Left lung (tissue), 10 donors: ENCODE results near the gene TUBA3E. TPM values are rescaled to one million over a fixed set of nuclear protein-coding genes. Genes with fewer than 3 reads are reported as not detected.
"Not testable (repeated sequence)": the region's sequence is repeated elsewhere in the genome, so short reads cannot be mapped to it uniquely, and the experiment has no call there.

ENCODE experiments used
- ATAC-seq: fragments of 200-7000 bp; cut with Tn5 transposase; one replicate; pipeline ENCODE4 v1.9.1; 2020; ENCODE audit warnings: moderate library complexity
- DNase-seq, 4 donors: peaks; one replicate each; pipeline ENCODE4 v3.0.0-alpha.2; 2013 to 2020
- H3K27ac ChIP-seq, 2 donors: fragments of 200-600 bp; sonication (generic) in 1 of 2; one replicate each; pipeline versions ENCODE4 v1.5.0 to v1.8.0; 2020 to 2021
- H3K27me3 ChIP-seq, 2 donors: fragments of 200-600 bp; sonication (generic) in 1 of 2; one replicate each; pipeline versions ENCODE4 v1.5.0 to v1.8.0; 2020 to 2021
- H3K36me3 ChIP-seq, 2 donors: fragments of 200-600 bp; sonication (generic) in 1 of 2; one replicate each; pipeline versions ENCODE4 v1.5.0 to v1.8.0; 2020 to 2021
- H3K4me1 ChIP-seq, 2 donors: fragments of 200-600 bp; one replicate each; pipeline ENCODE4 v1.8.0; 2021
- H3K4me3 ChIP-seq, 2 donors: fragments of 200-600 bp; sonication (generic) in 1 of 2; one replicate each; pipeline versions ENCODE4 v1.5.0 to v1.8.0; 2020 to 2021; ENCODE audit warnings: mild to moderate bottlenecking in 1 of 2
- H3K9me3 ChIP-seq, 2 donors: fragments of 200-600 bp; sonication (generic) in 1 of 2; one replicate each; pipeline versions ENCODE4 v1.5.0 to v1.8.0; 2020 to 2021
- CTCF ChIP-seq, 2 donors: fragments of 200-600 bp; sonication (generic) in 1 of 2; IDR thresholded peaks; one replicate each; pipeline versions ENCODE4 v1.5.0 to v1.8.0; 2021; ENCODE audit warnings: antibody characterized with exemption in 2 of 2
- intact Hi-C, 2 donors: fragments of 100-400 bp; cut with DNase I; formaldehyde crosslinking; loops; one replicate each; pipeline versions ENCODE4 v1.11.2 to v1.14.2; 2022
- polyA plus RNA-seq, 6 donors: library from polyadenylated mRNA; unstranded; fragments of 120-200 nt; gene quantifications; one replicate each; pipeline ENCODE4 v1.2.1, GENCODE V29; 2013; ENCODE audit not compliant: insufficient read length in 6 of 6
- total RNA-seq, 2 donors: library from RNA; stranded (reverse); fragmentation: NEBNext Ultra II Directional; extraction: Animal tissue kit (Norgen Biotek cat#: 25700); gene quantifications; one replicate each; pipeline ENCODE4 v1.2.1, GENCODE V29; 2021
- donor health status: DM: no; HTN: yes; CAD: no.
- donor health status: DM: no; HTN: no; CAD: no.

TUBA3E gene
- total and polyA plus RNA-seq, 8 donors, result 0.14 to 0.20 TPM; not detected in 6

GRCh38 chr2:130150181-130151144 is 47.8 kb downstream of the TUBA3E start:
- Histone ChIP-seq H3K36me3 (peaks cover 0 to 42% of the 10 kb centered on the region in 2 donors), H3K9me3 (no peaks in the 10 kb centered on the region), H3K27ac (no peak overlapping the region), H3K4me3 (no peak overlapping the region), H3K27me3 (peaks cover 0 to 21% of the 10 kb centered on the region in 2 donors), H3K4me1 (no peaks in the 10 kb centered on the region)
- peak in 1 of 4 donors; percentile 72 for DNase-seq
- TF ChIP-seq CTCF (IDR thresholded peaks at IDR 0.05), result no peak
- intact Hi-C loops, result no loop called here
- ATAC-seq, result no peak

GRCh38 chr2:130148515-130148914 is 49.7 kb downstream of the TUBA3E start:
- H3K27ac ChIP-seq, DNase-seq, H3K9me3 ChIP-seq, ATAC-seq, H3K4me3 ChIP-seq, intact Hi-C loops, H3K4me1 ChIP-seq: not testable (repeated sequence)
- peaks cover 0 to 22% of the 10 kb centered on the region in 2 donors for H3K36me3 ChIP-seq
- peaks cover 0 to 40% of the 10 kb centered on the region in 2 donors for H3K27me3 ChIP-seq

- intact Hi-C loops, H3K9me3 ChIP-seq, H3K36me3 ChIP-seq, H3K4me1 ChIP-seq, H3K27ac ChIP-seq: not testable (repeated sequence)
- peak in 3 of 4 donors; percentile 14 to 69 (median 43) for DNase-seq
- peak; percentile 90 for ATAC-seq
- Histone ChIP-seq H3K27me3 (peaks cover 0 to 54% of the 10 kb centered on the region in 2 donors), H3K4me3 (peak within 1 kb of the TSS; percentile 5 to 17)
Measured at GRCh38 chr2:130145006-130145414, 53.2 kb downstream of the TUBA3E start, which contains the start of gene CCDC74B. TSS of gene CCDC74B (minus strand) at chr2:130145112. CDS start at chr2:130144996, 116 bp downstream.

GRCh38 chr2:130143266-130144039 is 54.8 kb downstream of the TUBA3E start:
- H3K27ac ChIP-seq, H3K4me1 ChIP-seq, ATAC-seq, H3K4me3 ChIP-seq, H3K9me3 ChIP-seq, H3K36me3 ChIP-seq, intact Hi-C loops: not testable (repeated sequence)
- peaks cover 0 to 54% of the 10 kb centered on the region in 2 donors for H3K27me3 ChIP-seq
- DNase-seq, result peak in 1 of 4 donors; percentile 41

GRCh38 chr2:130142396-130143265 is 55.6 kb downstream of the TUBA3E start:
- H3K27ac ChIP-seq, H3K36me3 ChIP-seq, intact Hi-C loops, ATAC-seq, H3K4me3 ChIP-seq, H3K4me1 ChIP-seq, H3K9me3 ChIP-seq: not testable (repeated sequence)
- peaks cover 0 to 54% of the 10 kb centered on the region in 2 donors for H3K27me3 ChIP-seq
- DNase-seq, result peak in 1 of 4 donors; percentile 29

Other genes starting within 250 kb of the TUBA3E start
- not detected for gene RAB6C, start 218.8 kb downstream of the TUBA3E start, total RNA-seq
- under 1 TPM; 0.09 to 0.78 (median 0.26) TPM for gene RAB6C, start 218.8 kb downstream of the TUBA3E start, polyA plus RNA-seq
- not detected for gene POTEF, start 69.2 kb downstream of the TUBA3E start, total RNA-seq
- under 1 TPM in 5 of 6 donors, not detected in 1; 0.06 to 0.47 (median 0.17) TPM for gene POTEF, start 69.2 kb downstream of the TUBA3E start, polyA plus RNA-seq
- gene CCDC74B, start 53.3 kb downstream of the TUBA3E start, total RNA-seq, result 1 to 10 TPM; 1.1 to 2.4 TPM
- 1 to 10 TPM; 3.0 to 5.0 (median 4.2) TPM for gene CCDC74B, start 53.3 kb downstream of the TUBA3E start, polyA plus RNA-seq
- gene SMPD4, start 16.8 kb downstream of the TUBA3E start, total RNA-seq, result 10 to 100 TPM; 37.9 to 44.8 TPM
- gene SMPD4, start 16.8 kb downstream of the TUBA3E start, polyA plus RNA-seq, result 10 to 100 TPM; 60.7 to 82.4 (median 63.7) TPM
- gene MZT2B, start 16.2 kb downstream of the TUBA3E start, total RNA-seq, result 100 to 1,000 TPM; 151 to 178 TPM
- 100 to 1,000 TPM in 3 of 6 donors, 10 to 100 TPM in 3; 67.7 to 168 (median 94.0) TPM for gene MZT2B, start 16.2 kb downstream of the TUBA3E start, polyA plus RNA-seq
- gene IMP4, start 144.5 kb upstream of the TUBA3E start, total RNA-seq, result 10 to 100 TPM; 52.3 to 82.2 TPM
- gene IMP4, start 144.5 kb upstream of the TUBA3E start, polyA plus RNA-seq, result 10 to 100 TPM; 29.2 to 40.6 (median 32.2) TPM
- gene PTPN18, start 157.6 kb upstream of the TUBA3E start, total RNA-seq, result 10 to 100 TPM; 66.7 to 74.7 TPM
- gene PTPN18, start 157.6 kb upstream of the TUBA3E start, polyA plus RNA-seq, result 10 to 100 TPM; 35.1 to 42.4 (median 37.7) TPM